SK-N-MC (cell line): ENCODE results near the gene NFATC1.

Experiments used
- DNase-seq: peaks from one replicate; pipeline ENCODE4 v3.0.0-alpha.2; 2011; ENCODE audit warnings: low read depth, low spot score
- H3K27ac ChIP-seq: fragments of 200-600 bp; sonication (generic); 2 replicates; pipeline ENCODE4 v1.5.1; 2016; ENCODE audit warnings: mixed run types
- H3K36me3 ChIP-seq: fragments of 200-600 bp; sonication (generic); 2 replicates; pipeline ENCODE4 v1.6.1; 2017; ENCODE audit warnings: antibody characterized with exemption, low read length, mixed read lengths; ENCODE audit not compliant: insufficient read depth
- H3K4me3 ChIP-seq: fragments of 200-600 bp; sonication (generic); 2 replicates; pipeline ENCODE4 v1.5.1; 2016
- H3K9ac ChIP-seq: fragments of 200-600 bp; sonication (generic); 2 replicates; pipeline ENCODE4 v1.8.0; 2017; ENCODE audit warnings: mixed run types, mixed read lengths; ENCODE audit not compliant: insufficient read length
- H3K9me3 ChIP-seq: fragments of 200-600 bp; sonication (generic); 2 replicates; pipeline ENCODE4 v1.6.1; 2017; ENCODE audit warnings: low read depth, mild to moderate bottlenecking, antibody characterized with exemption, low read length, moderate library complexity, mixed read lengths
- EZH2 ChIP-seq: fragments of 200-600 bp; sonication (generic); IDR thresholded peaks from one replicate; pipeline ENCODE4 v1.6.1; 2017; ENCODE audit warnings: antibody characterized with exemption
- FOXP2 ChIP-seq: optimal IDR thresholded peaks from 2 replicates; pipeline ENCODE3; 2011; ENCODE audit warnings: mild to moderate bottlenecking, moderate library complexity; ENCODE audit not compliant: insufficient read depth; ENCODE audit errors: extremely low read length, control extremely low read depth
- POLR2AphosphoS5 ChIP-seq: IDR thresholded peaks from 2 replicates; pipeline ENCODE4 v1.6.1; 2012; ENCODE audit warnings: mild to moderate bottlenecking, low read depth, low read length, borderline replicate concordance

The NFATC1 gene

GRCh38 chr18:79524181-79525078 is 128.7 kb downstream of the NFATC1 start:
- Histone ChIP-seq H3K4me3 (no peak overlapping the region), H3K9me3 (no peaks in the 10 kb centered on the region), H3K36me3 (no peaks in the 10 kb centered on the region), H3K9ac (no peak overlapping the region), H3K27ac (no peak overlapping the region)
- TF ChIP-seq POLR2AphosphoS5, result no peak
- DNase-seq, result no peak

- H3K27ac ChIP-seq, result peak overlapping the region; percentile 42; the same call in 1 of the 2 replicates
- no peak for TF ChIP-seq FOXP2
- no peak for TF ChIP-seq POLR2AphosphoS5
- no peak for TF ChIP-seq EZH2
- no peaks in the 10 kb centered on the region for H3K36me3 ChIP-seq
- peak overlapping the region; percentile 36 for H3K4me3 ChIP-seq
- no peak for DNase-seq
- no peaks in the 10 kb centered on the region for H3K9me3 ChIP-seq
- H3K9ac ChIP-seq, result no peak overlapping the region
Observed at GRCh38 chr18:79525556-79526467, 130.1 kb downstream of the NFATC1 start.

GRCh38 chr18:79526468-79527460 is 131.0 kb downstream of the NFATC1 start:
- H3K9ac ChIP-seq, result no peak overlapping the region
- no peak for TF ChIP-seq FOXP2
- no peaks in the 10 kb centered on the region for H3K36me3 ChIP-seq
- H3K4me3 ChIP-seq, result peak overlapping the region; percentile 36
- H3K27ac ChIP-seq, result peak overlapping the region; percentile 42; the same call in 1 of the 2 replicates
- DNase-seq, result no peak
- no peaks in the 10 kb centered on the region for H3K9me3 ChIP-seq

GRCh38 chr18:79527656-79528315 is 132.1 kb downstream of the NFATC1 start:
- Histone ChIP-seq H3K27ac (no peak overlapping the region), H3K9me3 (no peaks in the 10 kb centered on the region), H3K36me3 (no peaks in the 10 kb centered on the region), H3K4me3 (no peak overlapping the region), H3K9ac (no peak overlapping the region)
- no peak for TF ChIP-seq POLR2AphosphoS5
- DNase-seq, result no peak

- Histone ChIP-seq H3K9ac (no peak overlapping the region), H3K27ac (no peak overlapping the region), H3K36me3 (no peaks in the 10 kb centered on the region), H3K4me3 (no peak overlapping the region), H3K9me3 (no peaks in the 10 kb centered on the region)
- TF ChIP-seq POLR2AphosphoS5 (no peak), FOXP2 (no peak), EZH2 (no peak)
- DNase-seq, result no peak
Observed at GRCh38 chr18:79528316-79528695, 132.6 kb downstream of the NFATC1 start.

GRCh38 chr18:79528846-79529245 is 133.1 kb downstream of the NFATC1 start:
- TF ChIP-seq EZH2 (no peak), POLR2AphosphoS5 (no peak), FOXP2 (no peak)
- Histone ChIP-seq H3K4me3 (no peak overlapping the region), H3K9me3 (no peaks in the 10 kb centered on the region), H3K36me3 (no peaks in the 10 kb centered on the region), H3K9ac (no peak overlapping the region), H3K27ac (no peak overlapping the region)
- peak; percentile 22 for DNase-seq

GRCh38 chr18:79529296-79529695 is 133.6 kb downstream of the NFATC1 start:
- H3K9me3 ChIP-seq, result no peaks in the 10 kb centered on the region
- H3K36me3 ChIP-seq, result no peaks in the 10 kb centered on the region
- no peak for DNase-seq
- H3K4me3 ChIP-seq, result no peak overlapping the region
- no peak overlapping the region for H3K27ac ChIP-seq
- TF ChIP-seq POLR2AphosphoS5 (no peak), EZH2 (no peak)
- H3K9ac ChIP-seq, result no peak overlapping the region

- Histone ChIP-seq H3K36me3 (no peaks in the 10 kb centered on the region), H3K4me3 (no peak overlapping the region), H3K9me3 (no peaks in the 10 kb centered on the region), H3K27ac (no peak overlapping the region), H3K9ac (no peak overlapping the region)
- no peak for TF ChIP-seq FOXP2
- TF ChIP-seq EZH2, result no peak
- no peak for TF ChIP-seq POLR2AphosphoS5
- no peak for DNase-seq
Observed at GRCh38 chr18:79529991-79530390, 134.3 kb downstream of the NFATC1 start.
